Transverse colon (tissue), 4 donors: Measurements from ENCODE around the gene CYB561. TPM values are rescaled to one million over a fixed set of nuclear protein-coding genes. Genes with fewer than 3 reads are reported as not detected.

ENCODE experiments used
- DNase-seq: peaks from one replicate; pipeline ENCODE4 v3.0.0-alpha.2; 2019
- H3K27ac ChIP-seq, 4 donors: fragments of 200-600 bp; sonication (generic); 2 replicates each; pipeline ENCODE4 v1.5.1; 2016 to 2018; ENCODE audit warnings: inconsistent platforms in 4 of 4
- H3K27me3 ChIP-seq: fragments of 200-600 bp; sonication (generic); 2 replicates; pipeline ENCODE4 v1.5.1; 2017; ENCODE audit warnings: inconsistent platforms
- H3K36me3 ChIP-seq, 4 donors: fragments of 200-600 bp; sonication (generic); 2 replicates each; pipeline ENCODE4 v1.5.1; 2017 to 2019; ENCODE audit warnings: inconsistent platforms in 4 of 4
- H3K4me1 ChIP-seq, 4 donors: fragments of 200-600 bp; sonication (generic); 2 replicates each; pipeline ENCODE4 v1.5.1; 2017 to 2020; ENCODE audit warnings: inconsistent platforms in 4 of 4
- H3K4me3 ChIP-seq, 4 donors: fragments of 200-600 bp; sonication (generic); 1 replicate in 1 of 4; 2 replicates in 3 of 4; pipeline versions ENCODE4 v1.5.1 to v1.6.1; 2017 to 2019; ENCODE audit warnings: inconsistent platforms in 4 of 4
- H3K9me3 ChIP-seq, 2 donors: fragments of 200-600 bp; sonication (generic); 2 replicates each; pipeline ENCODE4 v1.5.1; 2017 to 2019; ENCODE audit warnings: inconsistent platforms in 2 of 2
- EP300 ChIP-seq: sonication (generic); formaldehyde crosslinking; IDR thresholded peaks from one replicate; pipeline ENCODE4 v1.6.1; 2017; ENCODE audit warnings: antibody characterized with exemption, low read depth
- POLR2A ChIP-seq: fragments of 450-650 bp; IDR thresholded peaks from one replicate; pipeline ENCODE4 v1.6.1; 2016; ENCODE audit warnings: antibody characterized with exemption, mild to moderate bottlenecking, moderate library complexity
- POLR2AphosphoS5 ChIP-seq, 3 donors: sonication (generic); formaldehyde crosslinking; IDR thresholded peaks; one replicate each; pipeline ENCODE4 v1.6.1; 2016; ENCODE audit warnings: antibody characterized with exemption in 3 of 3
- WGBS, 2 donors: methylation state at CpG; one replicate each; pipeline ENCODE4 v1.1.5; 2018; ENCODE audit warnings: low coverage in 1 of 2; 5-methylcytosine and 5-hydroxymethylcytosine counted together
- in situ Hi-C, 4 donors: fragments of 200-750 bp; cut with MboI; loops; one replicate each; pipeline versions ENCODE4 v1.15.0 to v1.15.1; 2017; ENCODE audit warnings: low sequenced_read_pairs in 3 of 4, low pct_ligation_motif_present in 1 of 4, low pct_unique_long_range_greater_than_20kb in 1 of 4
- intact Hi-C: fragments of 100-400 bp; cut with DNase I; formaldehyde crosslinking; loops from one replicate; pipeline ENCODE4 v1.15.1; 2023; ENCODE audit warnings: low total_unique reads
- total RNA-seq, 4 donors: library from RNA; depleted of rRNA; stranded (reverse); fragments of >200 nt; gene quantifications; one replicate each; pipeline ENCODE4 v1.1.0, GENCODE V29; 2016
- TF ChIP-seq, protein P1 (sequence below), 5 experiments: fragments of 200-600 bp in 3 of 5; fragments of 450-650 bp in 2 of 5; sonication (generic) in 3 of 5; IDR thresholded peaks; 1 replicate in 2 of 5; 2 replicates in 3 of 5; pipeline ENCODE4 v1.5.1; 2016 to 2017; ENCODE audit warnings: antibody characterized with exemption in 5 of 5, inconsistent platforms in 3 of 5, mild to moderate bottlenecking in 2 of 5, moderate library complexity in 1 of 5

Gene CYB561
- total RNA-seq, 4 donors from 2014 or later = 52.6 to 315 (median 68.5) TPM

- Histone ChIP-seq H3K9me3 (no peaks in the 10 kb centered on the region), H3K4me3 (no peak overlapping the region), H3K27me3 (peaks cover 13% of the 10 kb centered on the region), H3K36me3 (no peaks in the 10 kb centered on the region), H3K27ac (no peak overlapping the region), H3K4me1 (peaks cover 14 to 27% (median 22%) of the 10 kb centered on the region in 4 donors)
- TF ChIP-seq POLR2A = no peak
- no peak for TF ChIP-seq EP300
- no peak for TF ChIP-seq POLR2AphosphoS5 (IDR thresholded peaks at IDR 0.05)
- TF ChIP-seq, protein P1, sequence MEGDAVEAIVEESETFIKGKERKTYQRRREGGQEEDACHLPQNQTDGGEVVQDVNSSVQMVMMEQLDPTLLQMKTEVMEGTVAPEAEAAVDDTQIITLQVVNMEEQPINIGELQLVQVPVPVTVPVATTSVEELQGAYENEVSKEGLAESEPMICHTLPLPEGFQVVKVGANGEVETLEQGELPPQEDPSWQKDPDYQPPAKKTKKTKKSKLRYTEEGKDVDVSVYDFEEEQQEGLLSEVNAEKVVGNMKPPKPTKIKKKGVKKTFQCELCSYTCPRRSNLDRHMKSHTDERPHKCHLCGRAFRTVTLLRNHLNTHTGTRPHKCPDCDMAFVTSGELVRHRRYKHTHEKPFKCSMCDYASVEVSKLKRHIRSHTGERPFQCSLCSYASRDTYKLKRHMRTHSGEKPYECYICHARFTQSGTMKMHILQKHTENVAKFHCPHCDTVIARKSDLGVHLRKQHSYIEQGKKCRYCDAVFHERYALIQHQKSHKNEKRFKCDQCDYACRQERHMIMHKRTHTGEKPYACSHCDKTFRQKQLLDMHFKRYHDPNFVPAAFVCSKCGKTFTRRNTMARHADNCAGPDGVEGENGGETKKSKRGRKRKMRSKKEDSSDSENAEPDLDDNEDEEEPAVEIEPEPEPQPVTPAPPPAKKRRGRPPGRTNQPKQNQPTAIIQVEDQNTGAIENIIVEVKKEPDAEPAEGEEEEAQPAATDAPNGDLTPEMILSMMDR (IDR thresholded peaks at IDR 0.05) = no peak
- in situ Hi-C loops (no loop called here), intact Hi-C loops (loop anchor here (5.0 kb wide), 1 partner anchor 49 kb away; no protein-coding TSS in a partner anchor)
- WGBS, 2 donors = 79 to 92% methylated on average over 4 to 11 of the region's 11 CpGs
- no peak for DNase-seq
These were observed 34.9 kb upstream of the CYB561 start for GRCh38 chr17:63480826-63481487.

- TF ChIP-seq POLR2A (no peak), POLR2AphosphoS5 (IDR thresholded peaks at IDR 0.05) (no peak), EP300 (no peak)
- TF ChIP-seq, protein P1 (IDR thresholded peaks at IDR 0.05) = no peak
These were observed 34.2 kb upstream of the CYB561 start for GRCh38 chr17:63480192-63480784.

DNA sequence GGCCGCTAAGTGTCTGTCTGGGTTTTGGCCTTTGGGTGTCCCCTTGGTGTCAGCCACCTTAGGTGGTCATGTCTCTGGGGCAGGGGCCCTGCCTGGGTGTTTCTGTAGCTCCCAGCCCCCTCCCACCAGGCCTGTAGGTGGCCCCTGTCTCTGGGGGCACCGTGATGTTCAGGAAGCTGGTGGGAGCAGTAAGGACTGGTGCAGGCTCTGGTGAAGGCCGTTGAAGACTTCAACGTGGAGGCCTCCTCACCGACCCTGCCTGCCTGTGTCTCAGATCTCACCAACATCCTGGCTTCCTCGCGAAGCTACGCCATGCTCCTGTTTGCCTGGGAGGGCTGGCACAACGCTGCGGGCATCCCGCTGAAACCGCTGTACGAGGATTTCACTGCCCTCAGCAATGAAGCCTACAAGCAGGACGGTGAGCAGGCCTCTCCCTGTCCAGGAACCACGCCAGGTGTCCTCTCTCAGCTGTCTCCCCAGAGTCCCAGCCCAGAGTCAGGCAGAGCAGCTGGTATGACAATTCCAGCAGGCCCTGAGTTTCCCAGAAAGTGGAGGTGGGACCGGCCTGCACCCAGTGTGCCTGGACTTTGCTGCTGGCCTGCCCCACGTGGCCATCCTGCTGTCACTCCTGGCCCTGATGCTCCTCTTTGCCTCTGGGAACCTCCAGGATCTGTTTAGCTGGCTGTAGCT, 33.5 kb upstream of the CYB561 start:
- Histone ChIP-seq H3K27me3 (peaks cover 13% of the 10 kb centered on the region), H3K9me3 (no peaks in the 10 kb centered on the region), H3K4me1 (peaks cover 14 to 27% (median 23%) of the 10 kb centered on the region in 4 donors), H3K4me3 (no peak overlapping the region), H3K27ac (no peak overlapping the region), H3K36me3 (no peaks in the 10 kb centered on the region)
- intact Hi-C loops = loop anchor here (5.0 kb wide), 1 partner anchor 47 kb away; no protein-coding TSS in a partner anchor
- in situ Hi-C loops = loop anchor here in 1 of 4 donors (5.0 kb wide), 1 partner anchor 57 kb away; no protein-coding TSS in a partner anchor
- no peak for DNase-seq
- 60 to 84% methylated on average over 1 to 6 of the region's 17 CpGs for WGBS, 2 donors
- TF ChIP-seq POLR2A (no peak), POLR2AphosphoS5 (IDR thresholded peaks at IDR 0.05) (no peak)

More at GRCh38 chr17:63480192-63480784, 34.2 kb upstream of the CYB561 start:
- peaks cover 14 to 27% (median 23%) of the 10 kb centered on the region in 4 donors for H3K4me1 ChIP-seq
- intact Hi-C loops = loop anchor here (5.0 kb wide), 1 partner anchor 48 kb away; no protein-coding TSS in a partner anchor
- H3K27ac ChIP-seq = no peak overlapping the region
- no peak for DNase-seq
- no peak overlapping the region for H3K4me3 ChIP-seq
- no peaks in the 10 kb centered on the region for H3K9me3 ChIP-seq
- H3K27me3 ChIP-seq = peaks cover 13% of the 10 kb centered on the region
- WGBS, 2 donors = 89% methylated on average over 21 of the region's 21 CpGs; no CpG with 5 or more reads in 1 of the 2 donors
- no peaks in the 10 kb centered on the region for H3K36me3 ChIP-seq
- in situ Hi-C loops = no loop called here

GRCh38 chr17:63478814-63479494, 32.8 kb upstream of the CYB561 start:
- intact Hi-C loops = no loop called here
- peaks cover 13% of the 10 kb centered on the region for H3K27me3 ChIP-seq
- no peak overlapping the region for H3K4me3 ChIP-seq
- DNase-seq = peak; percentile 89
- H3K9me3 ChIP-seq = no peaks in the 10 kb centered on the region
- H3K27ac ChIP-seq = peak overlapping the region in 3 of 4 donors; percentile 82 to 85 (median 82)
- H3K36me3 ChIP-seq = no peaks in the 10 kb centered on the region
- WGBS, 2 donors = 48 to 52% methylated on average over 5 to 16 of the region's 16 CpGs
- TF ChIP-seq POLR2AphosphoS5 (IDR thresholded peaks at IDR 0.05) (peak in 1 of 3 donors; percentile 18), POLR2A (no peak)
- TF ChIP-seq, protein P1 (IDR thresholded peaks at IDR 0.05) = peak; percentile 58 to 85 (median 79)
- peaks cover 14 to 27% (median 23%) of the 10 kb centered on the region in 4 donors for H3K4me1 ChIP-seq
- in situ Hi-C loops = loop anchor here in 1 of 4 donors (5.0 kb wide), 1 partner anchor 57 kb away; no protein-coding TSS in a partner anchor
